ENCODE results near the gene VPS39.
"Not testable (repeated sequence)": the region's sequence is repeated elsewhere in the genome, so short reads cannot be mapped to it uniquely, and the experiment has no call there.

The VPS39 gene

GRCh38 chr15:42232606-42233005 lies 24.5 kb upstream of the VPS39 start:
- H3K4me1 ChIP-seq (ENCODE audit: control insufficient read depth, insufficient read depth, low read length): no peaks in the 10 kb centered on the region
- ChIA-PET CTCF (no interaction called here), POLR2A (interaction anchor here (0.6 kb wide), 1 partner anchor 23 kb away, joined by 4 read pairs; no protein-coding TSS in a partner anchor)
- TF ChIP-seq ZNF510 (tag by site-specific recombination; IDR thresholded peaks at IDR 0.05; ENCODE audit: insufficient replicate concordance): no peak
- no peak for TF ChIP-seq SCRT2 (tag by site-specific recombination; IDR thresholded peaks at IDR 0.05)
- TF ChIP-seq KLF16 (tag by site-specific recombination; IDR thresholded peaks at IDR 0.05): no peak
- no peak for TF ChIP-seq ZNF626 (tag by site-specific recombination; IDR thresholded peaks at IDR 0.05)
- no peak for TF ChIP-seq ZNF23 (tag by site-specific recombination; IDR thresholded peaks at IDR 0.05; ENCODE audit: borderline replicate concordance)
- TF ChIP-seq ZNF776 (tag by site-specific recombination; IDR thresholded peaks at IDR 0.05; ENCODE audit: borderline replicate concordance): no peak
- H3K4me3 ChIP-seq (ENCODE audit: low read depth, low read length): no peak overlapping the region
- H3K9me3 ChIP-seq (ENCODE audit: control insufficient read depth, insufficient read depth, low read depth, low read length): no peaks in the 10 kb centered on the region
- no peak overlapping the region for H3K27ac ChIP-seq (ENCODE audit: extremely low read depth, low read depth, low read length)
- H3K36me3 ChIP-seq (ENCODE audit: control insufficient read depth in 2 of 2, insufficient read depth in 1 of 2, low read length in 2 of 2): peaks cover 10 to 53% of the 10 kb centered on the region in 2 experiments

- POLR2A ChIA-PET: no interaction called here
- Histone ChIP-seq H3K36me3 (ENCODE audit: control insufficient read depth in 2 of 2, insufficient read depth in 1 of 2, low read length in 2 of 2) (peaks cover 8 to 56% of the 10 kb centered on the region in 2 experiments), H3K27ac (ENCODE audit: extremely low read depth, low read depth, low read length) (no peak overlapping the region), H3K4me3 (ENCODE audit: low read depth, low read length) (no peak overlapping the region), H3K9me3 (ENCODE audit: control insufficient read depth, insufficient read depth, low read depth, low read length) (no peaks in the 10 kb centered on the region), H3K4me1 (ENCODE audit: control insufficient read depth, insufficient read depth, low read length) (no peaks in the 10 kb centered on the region)
- CTCF ChIA-PET: no interaction called here
- TF ChIP-seq PATZ1 (tag by site-specific recombination; IDR thresholded peaks at IDR 0.05) (no peak), ZNF518A (tag by site-specific recombination; conservative IDR thresholded peaks at IDR 0.05; ENCODE audit: low read depth) (no peak), PBX3 (CRISPR knock-in tag; IDR thresholded peaks at IDR 0.05) (no peak), ZNF555 (tag by site-specific recombination; conservative IDR thresholded peaks at IDR 0.05) (no peak), YY1 (tag by site-specific recombination; IDR thresholded peaks at IDR 0.05) (no peak), ELK4 (IDR thresholded peaks at IDR 0.05; ENCODE audit: borderline replicate concordance, low read depth, low read length) (no peak), ZNF311 (tag by site-specific recombination; IDR thresholded peaks at IDR 0.05; ENCODE audit: borderline replicate concordance) (no peak), ZNF791 (tag by site-specific recombination; IDR thresholded peaks at IDR 0.05) (no peak)
Measured at GRCh38 chr15:42231088-42231487, 23.0 kb upstream of the VPS39 start.

- H3K4me1 ChIP-seq (ENCODE audit: control insufficient read depth, insufficient read depth, low read length); H3K27ac ChIP-seq (ENCODE audit: extremely low read depth, low read depth, low read length); H3K9me3 ChIP-seq (ENCODE audit: control insufficient read depth, insufficient read depth, low read depth, low read length); CTCF ChIA-PET; POLR2A ChIA-PET; H3K4me3 ChIP-seq (ENCODE audit: low read depth, low read length): not testable (repeated sequence)
- H3K36me3 ChIP-seq (ENCODE audit: control insufficient read depth in 2 of 2, insufficient read depth in 1 of 2, low read length in 2 of 2): peaks cover 14 to 63% of the 10 kb centered on the region in 2 experiments; a peak in 2 of 3 replicates
Measured at GRCh38 chr15:42228981-42229380, 20.9 kb upstream of the VPS39 start.
